NCI-H345 (cell line): ENCODE results near the gene APBB2.
"Not testable (repeated sequence)": the region's sequence is repeated elsewhere in the genome, so short reads cannot be mapped to it uniquely, and the experiment has no call there.

Experiments used
- DNase-seq: peaks from one replicate; lab custom pipeline; 2025; lab: John Stamatoyannopoulos, UW

Gene APBB2

GRCh38 chr4:40822420-40823166 lies 391.7 kb downstream of the APBB2 start:
- DNase-seq: no peak

- DNase-seq: no peak
These were observed 394.2 kb downstream of the APBB2 start for GRCh38 chr4:40820101-40820500.

DNA sequence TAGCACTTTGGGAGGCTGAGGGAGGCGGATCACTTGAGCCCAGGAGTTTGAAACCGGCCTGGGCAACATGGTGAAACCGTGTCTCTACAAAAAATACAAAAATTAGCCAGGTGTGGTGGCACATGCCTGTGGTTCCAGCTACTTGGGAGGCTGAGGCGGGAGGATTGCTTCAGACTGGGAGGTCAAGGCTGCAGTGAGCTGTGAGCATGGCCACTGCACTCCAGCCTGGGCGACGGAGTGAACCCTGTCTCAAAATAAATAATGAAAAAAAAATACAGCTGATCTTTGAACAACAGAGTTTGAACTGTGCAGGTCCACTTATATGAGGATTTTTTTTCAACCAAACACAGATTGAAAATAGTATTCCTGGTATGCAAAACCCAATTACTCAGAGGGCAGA lies 397.2 kb downstream of the APBB2 start:
- not testable (repeated sequence) for DNase-seq

DNA sequence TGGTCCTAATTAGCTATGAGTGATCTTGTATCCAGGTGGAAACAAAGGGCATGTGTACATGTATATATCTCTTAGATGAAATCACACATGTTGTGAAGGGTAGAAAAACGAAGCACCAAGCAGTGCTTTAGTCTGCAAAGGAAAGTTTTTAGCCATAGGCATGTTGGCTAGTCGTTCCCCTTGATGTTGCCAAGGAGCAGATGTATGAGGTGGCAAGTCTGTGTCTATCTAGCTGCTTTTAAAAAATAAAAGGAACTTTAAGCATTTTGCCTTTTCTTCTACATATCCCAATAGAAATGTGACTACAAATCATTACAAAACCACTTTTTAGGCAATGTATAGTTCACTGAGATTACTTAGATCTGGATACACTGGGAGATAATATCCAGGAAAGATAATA lies 401.5 kb downstream of the APBB2 start:
- no peak for DNase-seq

DNA sequence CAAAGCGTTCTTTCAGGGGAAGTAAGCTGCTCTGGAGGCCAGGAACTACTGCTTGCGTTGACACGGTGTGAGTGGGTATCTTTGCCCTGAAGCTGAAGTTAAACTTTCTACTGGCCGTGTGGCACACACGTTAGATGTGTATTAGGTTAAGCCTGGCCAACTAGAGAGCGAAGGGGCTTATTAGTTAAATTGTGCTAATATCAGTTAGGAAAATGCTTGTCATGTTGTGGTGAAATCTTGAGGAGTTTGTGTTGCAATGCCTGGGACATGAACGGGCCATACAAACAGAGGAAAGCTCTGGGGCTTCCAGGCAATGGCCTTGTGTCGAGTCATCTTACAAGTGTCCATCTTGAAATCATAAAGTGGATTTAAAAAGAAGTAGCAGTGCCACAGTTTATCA lies 402.0 kb downstream of the APBB2 start:
- DNase-seq: no peak

- no peak for DNase-seq
These were observed 402.4 kb downstream of the APBB2 start for GRCh38 chr4:40811956-40812355.

DNA sequence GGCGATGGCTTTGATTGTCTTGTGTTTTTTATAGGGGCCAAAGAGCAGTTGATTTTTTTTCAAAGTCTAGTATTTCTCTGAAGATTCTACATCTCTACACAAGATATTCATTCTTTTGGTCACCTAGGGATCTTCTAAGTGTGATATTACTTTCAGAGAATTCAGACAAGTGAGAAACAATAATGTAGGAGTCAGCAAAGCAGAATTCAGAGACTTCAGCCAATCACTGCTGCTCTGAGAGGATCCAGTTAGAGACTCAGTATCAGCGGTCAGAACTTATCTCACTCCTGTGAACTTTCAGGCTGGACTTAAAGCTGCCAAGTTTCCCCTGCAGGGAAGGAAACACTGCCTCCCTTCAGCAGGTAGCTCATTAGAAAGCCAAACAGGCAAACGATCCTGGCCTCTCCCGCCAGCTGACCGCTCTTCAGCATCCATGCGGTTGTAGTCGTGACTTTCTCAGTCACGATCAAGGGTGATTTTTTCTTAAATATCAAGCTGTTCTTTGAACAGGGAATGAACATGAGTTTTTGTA lies 405.4 kb downstream of the APBB2 start:
- no peak for DNase-seq

DNA sequence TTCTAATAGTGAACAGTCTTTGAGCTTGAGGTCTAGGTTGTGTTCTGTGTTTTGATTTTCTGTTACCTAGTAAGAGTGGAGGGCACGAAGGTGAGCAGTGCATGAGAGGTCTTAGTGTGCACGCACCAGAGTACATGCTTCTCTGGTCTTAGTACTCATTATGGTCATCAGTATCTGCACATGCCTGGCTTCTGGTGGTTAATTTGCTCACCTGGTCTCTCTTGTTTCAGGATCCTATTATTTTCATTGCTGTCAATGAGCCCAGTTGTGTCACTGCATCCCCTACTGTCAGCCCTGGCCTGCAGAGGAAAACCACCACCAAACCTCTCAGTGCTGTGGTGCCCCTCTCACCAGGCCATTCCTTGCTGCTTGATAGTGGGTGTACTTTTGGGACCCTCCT lies 409.7 kb downstream of the APBB2 start:
- no peak for DNase-seq

GRCh38 chr4:40800064-40800463 lies 414.3 kb downstream of the APBB2 start:
- no peak for DNase-seq

GRCh38 chr4:40789771-40790170 lies 424.6 kb downstream of the APBB2 start:
- no peak for DNase-seq

DNA sequence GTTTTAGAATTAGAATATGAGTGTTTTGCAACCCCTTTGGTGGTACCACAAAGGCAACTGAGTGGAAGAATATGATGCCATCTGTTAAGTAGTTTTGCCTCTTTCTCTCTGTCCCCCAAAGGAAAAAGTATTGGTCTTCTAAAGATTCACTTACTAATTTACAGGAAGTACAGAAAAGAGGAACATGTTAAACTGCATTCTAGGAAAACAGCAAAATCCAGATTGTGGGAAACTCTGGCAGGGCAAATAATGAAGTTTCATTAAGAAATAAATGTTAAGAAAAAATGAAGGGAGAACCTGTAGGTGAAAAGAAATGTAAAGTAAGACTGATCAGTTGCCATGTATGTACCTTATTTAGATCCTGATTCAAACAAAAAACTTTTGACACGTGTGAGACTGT lies 425.3 kb downstream of the APBB2 start:
- DNase-seq: no peak

DNA sequence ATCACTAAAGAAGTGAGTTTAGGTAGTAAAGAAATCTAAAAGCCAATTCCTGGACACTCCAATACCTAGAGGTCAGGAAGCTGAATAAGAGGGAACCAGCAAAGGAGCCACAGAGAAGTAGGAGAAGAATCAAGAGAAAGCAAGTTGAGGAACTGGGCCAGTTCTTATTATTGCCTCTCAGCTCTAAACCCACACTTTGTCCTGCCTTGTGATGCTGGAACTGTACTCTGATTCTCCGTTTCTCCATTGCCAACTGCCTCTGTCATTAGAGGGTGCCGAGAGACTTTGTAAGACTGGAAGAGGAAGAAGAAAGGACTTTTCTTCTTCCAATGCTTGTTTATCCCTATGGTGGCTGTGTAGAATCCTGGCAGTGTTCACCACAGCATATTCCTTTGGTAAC lies 426.0 kb downstream of the APBB2 start:
- DNase-seq: no peak

- DNase-seq: no peak
These were observed 428.6 kb downstream of the APBB2 start for GRCh38 chr4:40785727-40786126.

DNA sequence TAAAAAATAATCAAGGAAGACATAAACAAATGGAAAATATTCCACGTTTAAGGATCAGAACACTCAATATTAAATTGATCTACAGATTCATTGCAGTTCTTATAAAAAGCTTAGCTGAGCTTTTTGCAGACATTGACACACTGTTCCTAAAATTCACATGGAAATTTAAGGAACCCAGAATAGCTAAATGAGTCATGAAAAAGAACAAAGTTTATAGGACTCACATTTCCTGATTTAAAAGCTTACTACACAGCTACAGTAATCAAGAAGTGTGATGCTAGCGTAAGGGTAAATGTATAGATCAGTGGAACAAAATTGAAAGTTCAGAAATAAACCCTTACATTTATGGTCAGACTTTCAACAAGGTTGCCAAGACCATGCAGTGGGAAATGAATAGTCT lies 431.5 kb downstream of the APBB2 start:
- DNase-seq: no peak

- no peak for DNase-seq
These were observed 436.3 kb downstream of the APBB2 start for GRCh38 chr4:40778090-40778489.

GRCh38 chr4:40769266-40769665 lies 445.1 kb downstream of the APBB2 start:
- no peak for DNase-seq

DNA sequence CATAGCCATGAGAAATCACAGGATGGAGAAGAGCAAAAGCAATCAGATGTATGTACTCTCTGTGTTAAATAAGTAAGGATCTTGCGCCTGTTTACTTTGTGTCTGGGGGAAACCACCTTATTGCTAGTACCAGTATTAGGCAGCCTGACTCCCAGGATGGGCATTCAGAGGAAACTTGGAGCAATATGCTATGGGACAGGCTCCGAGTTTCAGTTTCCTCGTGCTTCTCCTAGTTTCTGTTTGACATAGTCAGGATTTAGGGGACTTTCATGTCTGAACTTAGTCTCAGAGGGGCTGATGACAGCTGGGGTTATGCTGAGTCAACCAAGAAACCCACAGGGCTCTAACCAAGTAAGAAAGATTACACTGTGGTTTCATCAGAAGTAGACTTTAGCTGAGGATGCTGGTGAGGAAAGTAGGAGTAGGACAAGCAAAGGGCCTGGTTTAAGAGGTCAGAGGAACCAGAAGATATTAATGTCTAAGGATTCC lies 451.1 kb downstream of the APBB2 start:
- no peak for DNase-seq
